GM19328 (cell line): ENCODE data around the gene RILPL2.
"Not testable (repeated sequence)": the region's sequence is repeated elsewhere in the genome, so short reads cannot be mapped to it uniquely, and the experiment has no call there.

Source experiments
- ATAC-seq: cut with Tn5 transposase; IDR thresholded peaks from one replicate; pipeline ENCODE4 v1.9.1; 2021; ENCODE audit warnings: mild to moderate bottlenecking, moderate library complexity; ENCODE audit not compliant: unreplicated experiment

Gene RILPL2

DNA sequence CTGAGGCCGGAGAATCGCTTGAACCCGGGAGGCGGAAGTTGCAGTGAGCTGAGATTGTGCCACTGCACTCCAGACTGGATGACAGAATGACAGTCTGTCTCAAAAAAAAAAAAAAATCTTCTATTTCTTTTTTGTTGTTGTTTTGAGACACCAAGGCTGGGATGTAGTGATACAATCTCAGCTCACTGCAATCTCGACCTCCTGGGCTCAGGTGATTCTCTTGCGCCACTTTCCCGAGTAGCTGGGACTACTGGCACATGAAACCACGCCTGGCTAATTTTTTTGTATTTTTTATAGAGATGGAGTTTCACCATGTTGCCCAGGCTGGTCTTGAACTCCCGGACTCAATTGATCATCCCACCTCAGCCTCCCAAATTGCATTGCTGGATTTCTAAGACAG is 14.2 kb upstream of the RILPL2 start:
- ATAC-seq: no peak

DNA sequence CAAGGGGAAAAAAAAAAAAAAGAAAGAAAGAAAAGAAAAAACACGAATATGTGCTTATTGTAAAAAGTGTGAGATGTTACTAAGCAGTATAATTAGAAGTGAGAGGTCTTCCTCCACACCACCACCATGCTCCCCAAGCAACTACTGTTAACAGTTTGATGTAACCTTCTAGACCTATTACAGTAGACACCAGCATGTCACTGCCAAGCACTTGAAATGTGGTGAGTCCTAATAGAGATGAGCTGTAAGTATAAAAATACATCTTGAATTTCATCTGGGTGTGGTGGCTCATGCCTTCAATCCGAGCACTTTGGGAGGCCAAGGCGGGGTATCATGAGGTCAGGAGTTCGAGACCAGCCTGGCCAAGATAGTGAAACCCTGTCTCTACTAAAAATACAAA is 13.4 kb upstream of the RILPL2 start:
- no peak for ATAC-seq

DNA sequence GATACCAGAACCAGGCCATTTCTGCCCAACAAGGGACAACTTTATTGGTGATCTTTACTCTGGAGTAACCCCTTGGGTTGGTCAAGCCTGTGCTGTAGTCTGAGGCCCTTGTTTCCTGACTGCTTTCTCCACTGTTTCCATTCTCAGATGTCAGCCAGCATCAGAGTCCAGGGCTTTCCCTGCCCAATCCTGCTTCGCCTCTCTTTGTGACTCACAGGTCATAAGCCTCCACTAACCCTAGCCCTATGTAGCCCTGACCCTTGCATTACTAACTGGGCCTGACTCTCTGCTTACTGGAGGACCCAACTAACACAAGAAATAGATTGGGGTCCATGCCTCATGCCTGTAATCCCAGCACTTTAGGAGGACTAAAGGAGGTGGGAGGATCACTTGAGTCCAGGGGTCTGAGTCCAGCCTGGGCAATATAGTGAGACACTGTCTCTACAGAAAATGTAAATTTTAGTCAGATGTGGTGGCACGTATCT is 12.8 kb upstream of the RILPL2 start:
- ATAC-seq: no peak

DNA sequence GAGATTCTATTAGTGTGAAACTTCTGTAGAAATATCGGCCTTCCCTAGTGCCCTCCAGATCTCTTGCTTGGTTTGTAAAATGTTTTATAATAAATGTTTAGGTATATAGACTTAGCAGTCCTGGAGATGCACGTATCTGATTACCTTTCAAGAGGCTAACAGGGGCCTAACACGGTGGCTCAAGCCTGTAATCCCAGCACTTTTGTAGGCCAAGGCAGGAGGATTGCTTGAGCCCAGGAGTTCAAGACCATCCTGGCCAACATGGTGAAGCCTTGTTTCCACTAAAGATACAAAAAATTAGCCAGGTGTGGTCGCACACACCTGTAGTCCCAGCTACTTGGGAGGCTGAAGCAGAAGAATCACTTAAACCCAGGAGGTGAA is 9.8 kb upstream of the RILPL2 start:
- ATAC-seq: no peak

DNA sequence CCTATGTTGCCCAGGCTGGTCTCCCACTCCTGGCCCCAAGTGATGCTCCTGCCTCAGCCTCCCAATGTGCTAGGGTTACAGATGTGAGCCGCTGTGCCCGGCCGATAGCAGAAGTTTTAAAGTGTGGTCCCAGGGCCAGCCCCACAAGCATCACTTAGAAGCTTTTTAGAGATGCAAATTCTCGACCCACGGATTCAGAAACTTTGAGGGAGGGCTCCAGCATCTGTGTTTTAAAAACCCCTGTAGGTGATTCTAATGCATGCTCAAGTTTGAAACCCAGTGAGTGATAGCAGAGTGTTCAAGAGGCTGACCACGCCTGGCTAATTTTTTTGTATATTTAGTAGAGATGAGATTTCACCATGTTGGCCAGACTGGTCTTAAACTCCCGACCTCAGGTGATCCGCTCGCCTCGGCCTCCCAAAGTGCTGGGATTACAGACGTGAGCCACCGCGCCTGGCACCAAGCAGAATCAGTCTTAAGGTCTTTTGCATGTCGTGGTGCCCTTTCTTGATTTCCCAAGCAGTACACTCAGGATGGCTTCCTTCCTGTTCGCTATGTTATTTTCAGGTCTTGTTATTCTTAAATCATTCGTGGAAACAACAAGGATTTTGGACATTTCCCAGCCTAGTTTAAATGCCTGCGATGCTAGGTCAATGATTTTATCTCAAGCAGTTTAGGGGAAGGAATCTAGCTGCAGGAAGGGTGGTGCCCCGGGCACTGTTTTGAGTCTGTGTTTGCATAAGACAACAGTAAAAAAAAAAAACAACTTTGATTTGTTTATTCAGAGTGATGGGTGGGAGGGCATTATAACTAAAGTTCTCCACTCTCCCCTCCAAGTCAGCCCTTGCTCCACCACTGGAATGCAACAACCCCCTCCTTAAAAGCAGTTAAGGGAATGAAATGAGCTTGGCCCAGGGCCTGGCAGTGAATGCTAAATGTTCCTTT is 9.2 kb upstream of the RILPL2 start:
- no peak for ATAC-seq

DNA sequence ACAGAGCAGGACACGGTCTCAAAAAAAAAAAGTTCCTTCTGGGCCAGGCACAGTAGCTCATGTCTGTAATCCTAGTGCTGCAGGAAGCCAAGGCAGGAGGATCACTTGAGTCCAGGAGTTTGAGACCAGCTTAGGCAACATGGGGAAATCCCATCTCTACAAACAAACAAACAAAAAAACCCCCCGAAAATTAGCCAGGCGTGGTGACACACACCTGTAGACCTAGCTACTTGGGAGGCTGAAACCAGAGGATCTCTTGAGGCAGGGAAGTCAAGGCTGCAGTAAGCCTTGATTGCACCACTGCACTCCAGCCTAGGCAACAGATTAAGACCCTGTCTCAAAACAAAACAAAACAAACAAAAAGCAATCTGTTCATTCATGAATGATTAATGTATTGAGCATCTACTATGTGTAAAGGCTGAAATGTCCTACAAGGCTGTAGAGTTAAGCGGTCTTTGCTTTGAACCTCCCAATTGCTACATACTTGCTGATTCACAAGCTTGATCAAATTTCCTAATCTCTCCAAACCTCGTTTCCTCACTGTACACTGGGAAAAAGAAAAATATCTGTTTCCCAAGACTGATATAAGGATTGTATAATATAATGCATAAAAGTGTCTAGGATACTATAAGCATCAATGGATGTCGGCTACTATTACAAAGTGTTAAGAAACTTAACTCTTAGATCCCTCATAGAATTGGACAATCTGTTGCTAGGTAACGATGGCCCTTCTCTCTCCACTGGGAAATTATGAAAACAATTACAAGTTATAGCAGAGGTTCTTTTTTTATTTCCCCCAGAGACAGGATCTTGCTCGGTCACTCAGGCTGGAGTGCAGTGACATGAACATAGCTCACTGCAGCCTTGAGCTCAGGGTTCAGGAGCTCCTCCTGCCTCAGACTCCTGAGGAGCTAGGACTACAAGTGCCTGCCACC is 7.9 kb upstream of the RILPL2 start:
- no peak for ATAC-seq

DNA sequence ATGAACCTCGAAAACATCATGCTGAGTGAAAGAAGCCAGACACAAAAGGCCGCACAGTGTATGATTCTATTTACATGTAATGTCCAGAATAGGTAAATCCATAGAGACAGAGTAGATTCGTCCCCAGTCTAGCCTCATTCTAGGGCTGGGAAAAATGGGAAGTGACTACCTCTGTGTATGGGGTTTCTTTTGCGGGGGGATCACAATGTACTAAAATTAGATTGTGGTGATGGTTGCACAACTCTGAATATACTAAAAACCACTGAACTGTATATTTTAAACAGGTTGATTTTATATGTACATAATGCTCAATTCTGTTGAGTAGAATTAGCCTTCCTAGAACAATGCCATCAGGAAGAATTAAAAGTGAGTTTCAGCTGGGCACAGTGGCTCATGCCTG is 6.3 kb upstream of the RILPL2 start:
- no peak for ATAC-seq

DNA sequence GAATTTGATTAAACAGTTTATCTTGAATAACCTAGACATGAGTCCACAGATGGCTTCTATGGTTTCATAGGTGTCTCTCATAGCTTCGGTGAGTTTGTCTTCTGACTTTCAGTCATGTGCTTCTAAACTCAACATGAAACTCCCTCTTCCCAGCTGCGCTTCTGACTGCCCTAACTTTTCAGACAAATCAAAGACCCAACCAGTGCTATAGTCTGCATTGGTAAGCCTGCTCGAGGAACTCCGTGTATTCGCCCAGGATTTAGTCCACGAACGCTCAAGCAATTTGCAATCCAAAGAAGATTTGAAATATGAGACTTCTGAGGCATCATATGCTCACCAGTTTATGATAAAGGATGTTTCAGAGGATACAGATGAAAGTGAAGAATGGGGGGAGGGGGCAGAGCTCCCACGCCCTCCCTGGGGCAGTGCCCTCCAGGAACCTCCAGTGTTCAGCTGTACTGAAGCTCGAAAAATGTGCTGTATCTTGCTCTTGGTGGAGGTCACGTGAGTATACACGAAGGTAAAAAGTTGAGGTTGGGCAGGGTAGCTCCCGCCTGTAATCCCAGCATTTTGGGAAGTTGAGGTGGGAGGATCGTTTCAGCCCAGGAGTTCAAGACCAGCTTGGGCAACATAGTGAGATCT is 5.2 kb upstream of the RILPL2 start:
- ATAC-seq: no peak

DNA sequence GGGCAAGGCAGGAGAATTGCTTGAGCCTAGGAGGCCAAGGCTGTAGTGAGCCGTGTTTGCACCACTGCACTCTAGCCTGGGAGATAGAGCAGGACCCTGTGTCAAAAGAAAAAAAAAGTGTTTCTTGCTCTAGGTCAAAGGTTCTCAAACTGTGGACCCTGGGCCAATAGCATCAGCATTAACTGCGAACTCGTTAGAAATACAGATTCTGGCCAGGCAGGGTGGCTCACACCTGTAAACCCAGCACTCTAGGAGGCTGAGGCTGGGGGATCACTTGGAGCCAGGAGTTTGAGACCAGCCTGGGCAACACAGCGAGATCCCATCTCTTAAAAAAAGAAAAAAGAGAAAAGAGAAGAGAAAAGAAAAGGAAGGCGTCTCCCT is 858 bp downstream of the RILPL2 start:
- no peak for ATAC-seq

DNA sequence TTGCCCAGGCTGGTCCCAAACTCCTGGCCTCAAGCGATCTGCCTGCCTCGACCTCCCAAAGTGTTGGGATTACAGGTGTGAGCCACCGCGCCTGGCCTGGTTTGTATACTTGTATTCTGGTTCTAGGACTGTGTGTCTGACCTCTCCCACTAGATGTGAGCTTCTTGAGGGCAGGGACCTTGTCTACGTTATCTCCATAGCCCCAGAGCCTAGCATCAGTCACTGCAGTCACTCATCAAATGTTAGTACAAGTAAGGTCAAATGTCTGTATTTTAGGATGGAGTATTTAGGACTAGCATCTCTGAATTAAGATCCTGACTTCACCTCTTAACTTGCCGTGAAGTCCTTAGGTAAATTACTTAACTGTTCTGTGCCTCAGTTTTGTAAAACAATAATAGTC is 2.9 kb downstream of the RILPL2 start:
- ATAC-seq: no peak

DNA sequence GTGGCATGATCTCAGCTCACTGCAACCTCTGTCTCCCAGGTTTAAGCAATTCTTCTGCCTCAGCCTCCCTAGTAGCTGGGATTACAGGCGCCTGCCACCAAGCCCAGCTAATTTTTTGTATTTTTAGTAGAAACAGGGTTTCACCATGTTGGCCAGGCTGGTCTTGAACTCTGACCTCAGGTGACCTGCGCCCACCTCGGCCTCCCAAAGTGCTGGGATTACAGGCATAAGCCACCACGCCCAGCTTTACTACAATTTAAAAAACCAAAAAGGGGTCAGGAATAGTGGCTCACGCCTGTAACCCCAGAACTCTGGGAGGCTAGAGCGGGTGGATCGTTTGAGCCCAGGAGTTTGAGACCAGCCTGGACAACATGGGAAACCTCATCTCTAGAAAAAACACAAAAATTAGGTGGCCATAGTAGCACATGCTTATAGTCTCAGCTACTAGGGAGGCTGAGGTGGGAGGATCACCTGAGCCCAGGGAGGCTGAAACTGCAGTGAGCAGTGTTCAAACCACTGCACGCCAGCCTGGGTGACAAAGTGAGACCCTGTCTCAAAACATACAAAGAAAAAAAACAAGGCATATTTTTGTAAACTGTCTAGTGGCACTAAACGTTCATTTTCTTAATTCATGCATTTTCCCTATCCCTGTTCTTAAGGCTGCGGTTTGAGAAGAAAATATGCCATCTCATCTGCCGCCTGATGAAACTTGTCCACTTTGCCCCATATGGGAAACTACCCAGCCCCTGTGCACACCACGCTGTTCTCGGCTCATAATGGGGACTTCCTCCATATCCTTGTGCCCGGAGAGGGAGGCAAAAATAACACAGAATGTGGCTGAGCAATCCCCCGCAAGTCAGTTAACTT is 4.3 kb downstream of the RILPL2 start:
- not testable (repeated sequence) for ATAC-seq

DNA sequence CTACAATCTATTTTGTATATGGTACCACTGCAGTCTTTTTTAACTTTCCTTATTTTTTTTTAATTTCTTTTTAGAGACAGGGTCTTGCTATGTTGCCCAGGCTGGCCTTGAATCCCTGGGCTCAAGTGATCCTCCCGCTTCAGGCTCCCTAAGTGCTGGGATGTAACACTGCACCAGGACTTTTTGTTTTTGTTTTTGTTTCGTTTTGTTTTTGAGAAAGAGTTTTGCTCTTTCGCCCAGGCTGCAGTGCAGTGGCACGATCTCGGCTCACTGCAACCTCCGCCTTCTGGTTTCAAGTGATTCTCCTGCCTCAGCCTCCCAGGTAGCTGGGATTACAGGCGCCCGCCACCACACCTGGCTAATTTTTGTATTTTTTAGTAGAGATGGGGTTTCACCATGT is 7.4 kb downstream of the RILPL2 start:
- ATAC-seq: not testable (repeated sequence)

DNA sequence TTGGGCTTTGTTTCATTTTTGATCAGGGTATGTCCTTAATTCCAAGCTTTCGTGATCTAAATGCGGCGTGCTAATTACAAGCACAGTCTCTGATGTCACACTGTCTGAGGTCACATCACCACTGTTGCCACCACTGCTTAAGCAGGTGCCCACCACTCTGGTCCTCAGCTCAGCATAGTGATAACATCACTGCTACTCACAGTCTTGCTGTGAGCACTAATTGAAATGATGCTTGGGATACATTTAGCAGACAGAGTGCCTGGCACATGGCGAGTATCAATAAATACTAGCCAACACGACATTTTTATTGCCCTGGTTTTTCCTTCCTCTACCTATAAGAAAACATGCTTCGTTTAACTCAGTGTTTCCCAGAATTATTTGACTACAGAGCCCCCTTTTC is 7.9 kb downstream of the RILPL2 start:
- ATAC-seq: no peak

DNA sequence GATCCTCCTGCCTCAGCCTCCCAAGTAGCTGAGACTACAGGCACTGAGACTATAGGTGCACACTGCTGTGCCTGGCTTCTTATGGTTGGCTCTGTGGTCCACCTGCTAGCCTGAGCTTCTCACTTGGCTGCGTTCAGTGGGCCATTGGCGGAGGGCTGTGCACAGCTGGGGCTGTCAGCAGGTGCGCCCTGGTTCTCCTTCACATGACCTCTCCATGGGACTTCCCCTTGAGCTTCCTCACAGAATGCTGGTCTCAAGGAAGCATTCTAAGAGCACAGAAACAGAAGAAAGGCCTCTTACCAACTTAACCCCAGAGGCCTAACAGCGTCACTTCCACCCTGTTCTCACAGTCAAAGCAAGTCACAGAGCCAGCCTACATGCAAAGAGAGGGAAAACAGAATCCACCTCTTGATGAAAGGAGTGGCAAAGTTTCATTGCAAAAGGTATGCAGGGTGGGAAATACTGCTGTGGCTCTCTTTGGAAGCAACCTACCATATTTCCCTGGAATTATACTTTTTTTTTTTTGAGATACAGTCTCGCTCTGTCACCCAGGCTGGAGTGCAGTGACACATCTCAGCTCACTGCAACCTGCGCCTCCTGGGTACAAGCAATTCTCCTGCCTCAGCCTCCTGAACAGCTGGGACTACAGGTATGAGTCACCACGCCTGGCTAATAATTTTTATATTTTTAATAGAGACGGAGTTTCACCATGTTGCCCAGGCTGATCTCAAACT is 9.3 kb downstream of the RILPL2 start:
- ATAC-seq: peak; percentile 91

DNA sequence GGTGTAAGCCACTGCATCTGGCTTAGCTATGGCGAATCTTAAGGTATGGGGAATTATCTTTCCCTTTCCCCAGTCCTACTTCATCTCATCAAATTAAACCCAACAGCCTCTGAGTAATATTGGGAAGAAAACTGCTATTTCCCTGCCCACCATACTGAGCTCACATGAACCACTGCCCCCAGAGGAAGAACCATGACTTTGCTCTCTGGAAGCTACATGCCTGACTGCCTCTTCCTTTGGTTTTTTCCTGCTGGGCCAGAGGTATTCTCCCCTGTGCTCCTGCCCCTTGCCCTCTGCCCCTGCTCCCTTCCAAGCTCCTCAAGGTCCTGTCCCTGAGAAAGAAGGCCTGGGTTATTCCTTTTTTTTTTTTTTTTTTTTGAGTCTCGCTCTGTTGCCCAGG is 15.2 kb downstream of the RILPL2 start:
- no peak for ATAC-seq

DNA sequence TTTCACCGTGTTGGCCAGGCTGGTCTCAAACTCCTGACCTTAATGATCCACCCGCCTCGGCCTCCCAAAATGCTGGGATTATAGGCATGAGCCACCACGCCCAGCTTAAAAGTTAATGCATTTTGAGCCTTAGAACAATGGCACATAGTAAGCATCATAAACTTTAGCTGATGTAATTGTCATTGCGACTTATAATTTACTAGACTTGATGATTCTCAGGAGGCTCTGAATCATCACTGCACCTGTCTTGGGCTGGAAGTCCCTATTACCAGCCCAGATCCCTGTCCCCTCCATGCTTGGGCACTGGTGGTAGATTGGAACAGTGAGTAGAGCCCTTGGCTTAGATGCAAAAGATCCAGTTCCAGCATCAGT is 26.5 kb downstream of the RILPL2 start:
- no peak for ATAC-seq

DNA sequence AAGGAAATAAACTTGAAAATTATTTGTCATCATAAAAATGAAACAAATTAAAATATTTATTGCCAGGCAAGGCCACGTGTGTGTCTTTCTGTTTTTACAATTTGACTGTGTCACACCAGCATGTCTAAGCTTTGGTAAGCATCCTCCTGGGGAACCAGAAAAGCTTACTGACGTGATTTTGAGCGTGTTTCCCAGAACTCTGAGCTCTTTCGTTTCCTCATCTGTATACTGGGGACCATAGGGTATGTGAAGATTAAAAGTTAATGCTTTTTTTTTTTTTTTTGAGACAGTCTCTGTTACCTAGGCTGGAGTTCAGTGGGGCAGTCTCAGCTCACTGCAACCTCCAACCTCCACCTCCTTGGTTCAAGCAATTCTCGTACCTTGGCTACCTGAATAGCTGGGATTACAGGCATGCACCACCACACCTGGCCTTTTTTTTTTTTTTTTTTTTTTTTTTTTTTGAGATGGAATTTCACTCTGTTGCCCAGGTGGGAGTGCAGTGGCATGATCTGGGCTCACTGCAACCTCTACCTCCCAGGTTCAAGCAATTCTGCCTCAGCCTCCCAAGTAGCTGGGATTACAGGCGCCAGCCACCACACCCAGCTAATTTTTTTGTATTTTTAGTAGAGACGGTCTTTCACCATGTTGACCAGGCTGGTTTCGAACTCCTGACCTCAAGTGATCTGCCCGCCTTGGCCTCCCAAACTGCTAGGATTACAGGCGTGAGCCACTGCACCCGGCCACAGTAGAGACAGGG is 27.0 kb downstream of the RILPL2 start:
- not testable (repeated sequence) for ATAC-seq

DNA sequence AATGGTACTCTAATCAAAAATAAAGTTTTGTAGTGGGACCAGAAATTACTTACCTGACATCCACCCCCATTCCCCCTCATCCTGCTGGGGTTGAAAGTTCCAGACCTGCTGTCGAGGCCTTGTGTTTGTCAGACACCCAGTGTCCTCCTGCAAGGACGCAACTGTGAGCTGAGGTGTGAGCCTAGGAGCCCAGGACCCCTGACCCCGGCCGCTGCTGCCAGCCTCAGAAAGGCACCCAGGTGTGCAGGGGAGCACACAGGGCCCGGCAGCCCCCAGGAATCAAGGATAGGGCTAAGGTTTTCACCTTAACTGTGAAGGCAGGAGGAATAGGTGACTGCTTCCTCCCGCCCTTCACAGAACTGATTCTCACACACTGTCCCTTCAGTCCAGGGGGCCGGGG is 27.9 kb downstream of the RILPL2 start:
- ATAC-seq: not testable (repeated sequence)

DNA sequence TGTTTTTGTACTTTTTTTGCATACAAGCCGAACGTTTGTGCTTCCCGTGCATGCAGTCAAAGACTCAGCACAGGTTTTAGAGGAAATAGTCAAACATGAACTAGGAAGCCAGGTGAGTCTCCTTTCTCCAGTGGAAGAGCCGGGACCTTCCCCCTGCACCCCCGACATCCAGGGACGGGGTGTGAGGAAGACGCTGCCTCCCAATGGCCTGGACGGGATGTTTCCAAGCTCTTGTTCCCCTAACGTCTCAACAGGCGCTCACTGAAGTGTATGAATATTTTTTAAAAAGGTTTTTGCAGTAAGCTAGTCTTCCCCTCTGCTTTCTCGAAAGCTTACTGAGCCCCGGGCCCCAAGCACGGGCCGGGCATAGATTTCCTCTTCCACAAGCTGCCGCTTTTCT is 28.6 kb downstream of the RILPL2 start:
- ATAC-seq: not testable (repeated sequence)
